ENCODE results near the gene PDZRN4. TPM values are rescaled to one million over a fixed set of nuclear protein-coding genes. Genes with fewer than 3 reads are reported as not detected.

The PDZRN4 gene
- polyA plus RNA-seq, 3 donors: not detected

GRCh38 chr12:41333974-41334373, 145.9 kb downstream of the PDZRN4 start:
- no peak overlapping the region for H3K4me2 ChIP-seq (replicated peaks; ENCODE audit: extremely low read depth, low read length, poor library complexity, severe bottlenecking)
- Mint-ChIP-seq H3K9me3 (peaks cover 0 to 29% (median 15%) of the 10 kb centered on the region in 7 donors), H3K4me3 (no peak overlapping the region), H3K4me1 (peaks cover 8% of the 10 kb centered on the region), H3K27ac (no peak overlapping the region), H3K36me3 (peaks cover 2 to 4% of the 10 kb centered on the region in 2 donors), H3K27me3 (ENCODE audit: low read depth in 3 of 3) (no peaks in the 10 kb centered on the region)
- no peak overlapping the region for H3K4me3 ChIP-seq (replicated peaks in 1 of 3; ENCODE audit: low read depth in 2 of 3, low read length in 3 of 3)
- no peaks in the 10 kb centered on the region for H3K79me2 ChIP-seq (ENCODE audit: insufficient read depth, low read length)
- no peak for DNase-seq
- no peaks in the 10 kb centered on the region for H3K9me3 ChIP-seq (replicated peaks in 1 of 2; ENCODE audit: control insufficient read depth in 1 of 2, insufficient read depth in 1 of 2, low read length in 2 of 2)
- no peaks in the 10 kb centered on the region for H4K20me1 ChIP-seq (ENCODE audit: insufficient read depth, low read length)
- H3K36me3 ChIP-seq (replicated peaks in 1 of 2; ENCODE audit: control insufficient read depth in 1 of 2, insufficient read depth in 2 of 2, low read length in 2 of 2): no peaks in the 10 kb centered on the region
- no peak for TF ChIP-seq CTCF (IDR thresholded peaks at IDR 0.05)
- no peak overlapping the region for H3K9ac ChIP-seq (ENCODE audit: insufficient read depth, low read length, poor library complexity, severe bottlenecking)
- no peak overlapping the region for H2AFZ ChIP-seq (ENCODE audit: insufficient read depth, low read depth, low read length, poor library complexity, severe bottlenecking)
- no peak overlapping the region for H3K27ac ChIP-seq (ENCODE audit: low read depth in 1 of 2, low read length in 2 of 2)
- WGBS (ENCODE audit: insufficient coverage): no CpG with 5 or more reads among the region's 1 CpG
- no peaks in the 10 kb centered on the region for H3K27me3 ChIP-seq (ENCODE audit: control insufficient read depth in 2 of 2, insufficient read depth in 2 of 2, low read length in 2 of 2)
- intact Hi-C loops (cut with micrococcal nuclease): no loop called here
- peaks cover 1% of the 10 kb centered on the region in 2 donors for H3K4me1 ChIP-seq (ENCODE audit: control insufficient read depth in 1 of 2, insufficient read depth in 2 of 2, low read length in 2 of 2)

- no peak overlapping the region for H3K4me3 Mint-ChIP-seq
- no peaks in the 10 kb centered on the region for H3K79me2 ChIP-seq (ENCODE audit: insufficient read depth, low read length)
- TF ChIP-seq CTCF (IDR thresholded peaks at IDR 0.05): no peak
- peaks cover 12% of the 10 kb centered on the region for H3K4me1 Mint-ChIP-seq
- 100% methylated on average over 1 of the region's 1 CpG for WGBS (ENCODE audit: insufficient coverage)
- H3K4me2 ChIP-seq (replicated peaks; ENCODE audit: extremely low read depth, low read length, poor library complexity, severe bottlenecking): no peak overlapping the region
- H3K36me3 Mint-ChIP-seq: peaks cover 2 to 5% of the 10 kb centered on the region in 2 donors
- no peak overlapping the region for H3K4me3 ChIP-seq (replicated peaks in 1 of 3; ENCODE audit: low read depth in 2 of 3, low read length in 3 of 3)
- peaks cover 5 to 6% of the 10 kb centered on the region in 2 donors for H3K4me1 ChIP-seq (ENCODE audit: control insufficient read depth in 1 of 2, insufficient read depth in 2 of 2, low read length in 2 of 2)
- H2AFZ ChIP-seq (ENCODE audit: insufficient read depth, low read depth, low read length, poor library complexity, severe bottlenecking): no peak overlapping the region
- H3K9ac ChIP-seq (ENCODE audit: insufficient read depth, low read length, poor library complexity, severe bottlenecking): no peak overlapping the region
- peaks cover 0 to 30% (median 15%) of the 10 kb centered on the region in 7 donors for H3K9me3 Mint-ChIP-seq
- peaks cover 0 to 2% (median 0%) of the 10 kb centered on the region in 3 donors for H3K27me3 Mint-ChIP-seq (ENCODE audit: low read depth in 3 of 3)
- DNase-seq: no peak
- H3K27me3 ChIP-seq (ENCODE audit: control insufficient read depth in 2 of 2, insufficient read depth in 2 of 2, low read length in 2 of 2): no peaks in the 10 kb centered on the region
- no peak overlapping the region for H3K27ac ChIP-seq (ENCODE audit: low read depth in 1 of 2, low read length in 2 of 2)
- H3K36me3 ChIP-seq (replicated peaks in 1 of 2; ENCODE audit: control insufficient read depth in 1 of 2, insufficient read depth in 2 of 2, low read length in 2 of 2): no peaks in the 10 kb centered on the region
- H3K9me3 ChIP-seq (replicated peaks in 1 of 2; ENCODE audit: control insufficient read depth in 1 of 2, insufficient read depth in 1 of 2, low read length in 2 of 2): no peaks in the 10 kb centered on the region
- intact Hi-C loops (cut with micrococcal nuclease): no loop called here
- no peaks in the 10 kb centered on the region for H4K20me1 ChIP-seq (ENCODE audit: insufficient read depth, low read length)
- no peak overlapping the region for H3K27ac Mint-ChIP-seq
Observed at GRCh38 chr12:41334390-41334789, 146.3 kb downstream of the PDZRN4 start.

All from CD14-positive monocyte (primary cell).